Stimulated activated memory B cell treated with anti-CD40 and anti-IgM and Interleukin-4, amounts not matched to agents 10 μg/mL and 1 μg/mL and 100 μg/mL, for 72 hours (primary cell): ENCODE results near the gene TAOK1.

Experiments
- ATAC-seq: fragments of 150-1000 bp; cut with Tn5 transposase; 2 replicates; pipeline ENCODE4 v1.10.0; 2021
- H3K27ac Mint-ChIP-seq: one replicate; pipeline ENCODE4 v1.8.0; 2022; ENCODE audit warnings: mild to moderate bottlenecking, mixed read lengths
- H3K27me3 Mint-ChIP-seq: one replicate; pipeline ENCODE4 v1.8.0; 2022; ENCODE audit warnings: mixed read lengths
- H3K36me3 Mint-ChIP-seq: one replicate; pipeline ENCODE4 v1.8.0; 2022; ENCODE audit warnings: mixed read lengths
- H3K4me1 Mint-ChIP-seq: one replicate; pipeline ENCODE4 v1.8.0; 2022; ENCODE audit warnings: mixed read lengths
- H3K4me3 Mint-ChIP-seq: one replicate; pipeline ENCODE4 v1.8.0; 2022; ENCODE audit warnings: mild to moderate bottlenecking, moderate library complexity, mixed read lengths
- H3K9me3 Mint-ChIP-seq: one replicate; pipeline ENCODE4 v1.8.0; 2022; ENCODE audit warnings: mixed read lengths

TAOK1 gene

GRCh38 chr17:29574732-29575510 is 184.8 kb downstream of the TAOK1 start:
- peaks cover 39% of the 10 kb centered on the region for H3K4me1 Mint-ChIP-seq
- H3K4me3 Mint-ChIP-seq = no peak overlapping the region
- no peaks in the 10 kb centered on the region for H3K9me3 Mint-ChIP-seq
- ATAC-seq = no peak
- no peaks in the 10 kb centered on the region for H3K27me3 Mint-ChIP-seq
- H3K36me3 Mint-ChIP-seq = peaks cover 60% of the 10 kb centered on the region
- peak overlapping the region; percentile 24 for H3K27ac Mint-ChIP-seq

DNA sequence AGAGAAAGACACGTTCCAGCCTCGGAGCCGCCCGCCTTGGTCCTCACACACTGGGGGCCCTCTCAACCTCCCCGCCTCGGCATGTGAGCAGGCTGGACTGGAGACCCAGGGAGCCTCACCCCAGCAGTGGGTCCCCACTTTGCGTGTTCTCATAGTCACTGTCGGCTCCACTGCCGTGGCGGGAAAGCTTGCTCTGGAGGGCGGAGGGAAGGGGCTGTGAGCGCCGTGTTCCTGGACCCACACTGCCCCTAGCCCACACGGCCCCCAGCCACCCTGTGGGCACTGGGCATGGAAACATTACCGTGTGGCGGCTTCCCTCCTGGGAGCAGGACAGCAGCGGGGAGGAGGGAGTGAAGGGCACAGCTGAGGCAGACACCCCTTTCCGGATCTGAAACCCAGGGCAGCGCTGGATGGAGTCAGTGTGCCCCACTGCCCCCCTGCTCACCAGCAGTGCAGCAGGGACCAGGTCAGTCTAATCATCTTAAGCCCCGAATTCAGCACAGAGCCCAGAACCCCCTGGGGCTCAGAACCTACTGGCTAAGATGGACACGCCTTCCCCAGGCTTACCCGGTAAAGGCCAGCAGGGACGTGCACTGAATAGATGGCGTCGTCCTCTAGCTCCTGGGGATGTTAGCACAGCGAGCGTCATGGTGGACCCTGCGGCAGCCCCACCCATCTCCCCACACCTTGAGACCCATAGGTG is 185.5 kb downstream of the TAOK1 start:
- peak overlapping the region; percentile 24 for H3K27ac Mint-ChIP-seq

GRCh38 chr17:29576214-29577000 is 186.2 kb downstream of the TAOK1 start:
- ATAC-seq = no peak
- H3K27ac Mint-ChIP-seq = no peak overlapping the region
- no peak overlapping the region for H3K4me3 Mint-ChIP-seq
- H3K4me1 Mint-ChIP-seq = peaks cover 40% of the 10 kb centered on the region
- no peaks in the 10 kb centered on the region for H3K27me3 Mint-ChIP-seq
- H3K9me3 Mint-ChIP-seq = no peaks in the 10 kb centered on the region
- H3K36me3 Mint-ChIP-seq = peaks cover 69% of the 10 kb centered on the region

More for the DNA sequence above, 185.5 kb downstream of the TAOK1 start:
- Mint-ChIP-seq H3K4me3 (no peak overlapping the region), H3K27me3 (no peaks in the 10 kb centered on the region), H3K9me3 (no peaks in the 10 kb centered on the region), H3K4me1 (peaks cover 43% of the 10 kb centered on the region), H3K36me3 (peaks cover 65% of the 10 kb centered on the region)
- no peak for ATAC-seq

- Mint-ChIP-seq H3K4me3 (no peak overlapping the region), H3K4me1 (peaks cover 36% of the 10 kb centered on the region), H3K9me3 (no peaks in the 10 kb centered on the region), H3K27ac (no peak overlapping the region), H3K27me3 (no peaks in the 10 kb centered on the region), H3K36me3 (peaks cover 75% of the 10 kb centered on the region)
- no peak for ATAC-seq
These were observed 186.8 kb downstream of the TAOK1 start for GRCh38 chr17:29577001-29577370.

GRCh38 chr17:29577385-29578211 is 187.4 kb downstream of the TAOK1 start:
- peaks cover 36% of the 10 kb centered on the region for H3K4me1 Mint-ChIP-seq
- no peaks in the 10 kb centered on the region for H3K27me3 Mint-ChIP-seq
- no peak overlapping the region for H3K27ac Mint-ChIP-seq
- no peak overlapping the region for H3K4me3 Mint-ChIP-seq
- peaks cover 81% of the 10 kb centered on the region for H3K36me3 Mint-ChIP-seq
- no peak for ATAC-seq
- no peaks in the 10 kb centered on the region for H3K9me3 Mint-ChIP-seq

- Mint-ChIP-seq H3K27me3 (no peaks in the 10 kb centered on the region), H3K4me1 (peaks cover 31% of the 10 kb centered on the region), H3K9me3 (no peaks in the 10 kb centered on the region), H3K4me3 (no peak overlapping the region), H3K27ac (no peak overlapping the region), H3K36me3 (peaks cover 80% of the 10 kb centered on the region)
- no peak for ATAC-seq
These were observed 188.7 kb downstream of the TAOK1 start for GRCh38 chr17:29578626-29579485.

- ATAC-seq = peak; percentile 96
- H3K36me3 Mint-ChIP-seq = peaks cover 69% of the 10 kb centered on the region
- peak overlapping the region; percentile 42 for H3K27ac Mint-ChIP-seq
- H3K27me3 Mint-ChIP-seq = no peaks in the 10 kb centered on the region
- peaks cover 35% of the 10 kb centered on the region for H3K4me1 Mint-ChIP-seq
- H3K9me3 Mint-ChIP-seq = no peaks in the 10 kb centered on the region
- no peak overlapping the region for H3K4me3 Mint-ChIP-seq
These were observed 190.0 kb downstream of the TAOK1 start for GRCh38 chr17:29579866-29580771.

- ATAC-seq = no peak
- Mint-ChIP-seq H3K9me3 (no peaks in the 10 kb centered on the region), H3K4me3 (no peak overlapping the region), H3K27me3 (no peaks in the 10 kb centered on the region), H3K36me3 (peaks cover 54% of the 10 kb centered on the region), H3K4me1 (peaks cover 41% of the 10 kb centered on the region), H3K27ac (no peak overlapping the region)
These were observed 191.6 kb downstream of the TAOK1 start for GRCh38 chr17:29581583-29582253.

GRCh38 chr17:29582254-29582765 is 192.1 kb downstream of the TAOK1 start:
- Mint-ChIP-seq H3K4me1 (peaks cover 47% of the 10 kb centered on the region), H3K27ac (no peak overlapping the region), H3K9me3 (no peaks in the 10 kb centered on the region), H3K4me3 (no peak overlapping the region), H3K27me3 (no peaks in the 10 kb centered on the region), H3K36me3 (peaks cover 54% of the 10 kb centered on the region)
- ATAC-seq = no peak

DNA sequence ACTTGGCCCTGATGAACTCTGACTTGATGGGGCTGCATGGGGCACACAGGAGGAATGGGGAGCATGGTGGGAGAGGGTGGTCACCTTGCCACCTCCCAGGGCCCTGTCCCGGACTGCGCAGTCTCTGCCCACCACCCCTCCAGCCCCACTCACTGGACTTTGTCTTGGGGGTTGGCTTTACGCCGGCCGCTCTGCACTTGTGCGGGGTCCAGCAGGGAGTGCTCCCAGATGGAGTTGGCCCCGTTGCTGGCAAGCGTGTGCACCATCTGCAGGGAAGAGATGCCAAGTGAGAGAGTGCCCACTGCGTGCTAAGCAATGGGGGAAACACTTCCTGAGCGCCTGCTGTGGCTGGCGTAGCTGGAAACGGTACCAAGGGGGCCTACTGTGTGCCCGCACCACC is 192.6 kb downstream of the TAOK1 start:
- H3K27me3 Mint-ChIP-seq = no peaks in the 10 kb centered on the region
- H3K4me1 Mint-ChIP-seq = peaks cover 52% of the 10 kb centered on the region
- no peak overlapping the region for H3K27ac Mint-ChIP-seq
- H3K4me3 Mint-ChIP-seq = no peak overlapping the region
- no peaks in the 10 kb centered on the region for H3K9me3 Mint-ChIP-seq
- ATAC-seq = no peak
- H3K36me3 Mint-ChIP-seq = peaks cover 50% of the 10 kb centered on the region

DNA sequence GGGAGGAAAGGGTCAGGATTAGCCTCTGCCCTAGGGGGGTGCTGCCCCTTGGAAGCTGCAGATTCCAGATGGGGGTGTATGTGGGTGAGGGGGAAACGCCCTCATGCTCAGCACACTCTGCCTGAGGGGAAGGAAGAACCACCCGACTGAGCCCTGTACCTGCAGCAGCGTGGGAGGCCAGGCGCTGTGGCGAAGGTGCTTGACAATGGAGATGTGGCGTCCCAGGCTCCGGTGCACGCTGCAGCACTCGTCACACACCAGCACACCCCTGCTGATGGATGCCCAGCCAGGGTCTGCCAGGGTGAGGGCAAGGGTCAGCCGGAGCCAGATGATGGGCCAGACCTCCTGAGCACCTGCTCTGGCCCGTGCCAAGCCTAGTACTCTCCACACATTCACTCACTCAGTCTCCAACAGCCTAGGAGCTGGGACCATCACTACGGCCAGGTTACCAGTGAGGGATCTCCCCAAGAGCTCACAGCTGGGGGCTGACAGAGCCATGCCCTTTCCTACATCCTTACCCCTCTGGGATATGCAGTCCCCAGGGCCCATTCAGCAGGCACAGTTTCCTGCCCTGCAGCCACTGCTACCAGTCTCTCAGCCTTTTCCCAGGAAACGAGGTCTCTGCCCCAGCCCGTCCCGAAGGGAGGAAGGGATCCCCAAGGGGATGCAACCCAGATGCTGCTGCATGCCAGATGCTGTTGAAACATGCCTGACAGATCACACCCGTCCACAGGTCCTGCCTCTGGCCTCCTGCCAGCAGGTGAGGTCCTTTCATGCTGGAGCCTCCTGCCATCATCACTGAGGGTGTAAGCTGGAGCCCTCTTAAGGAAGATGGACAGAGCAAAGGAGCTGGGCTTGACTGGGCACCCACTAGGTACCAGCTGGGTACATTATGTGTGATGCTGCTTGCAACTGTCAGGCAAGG is 193.4 kb downstream of the TAOK1 start:
- H3K27me3 Mint-ChIP-seq = no peaks in the 10 kb centered on the region
- peaks cover 43% of the 10 kb centered on the region for H3K36me3 Mint-ChIP-seq
- peaks cover 60% of the 10 kb centered on the region for H3K4me1 Mint-ChIP-seq
- peak overlapping the region; percentile 65 for H3K27ac Mint-ChIP-seq
- H3K4me3 Mint-ChIP-seq = no peak overlapping the region
- no peak for ATAC-seq
- no peaks in the 10 kb centered on the region for H3K9me3 Mint-ChIP-seq
